ENCODE results near the gene SEMA4D.

Gene SEMA4D

GRCh38 chr9:89358376-89358916 lies 139.5 kb downstream of the SEMA4D start:
- Histone ChIP-seq H3K27me3 (no peaks in the 10 kb centered on the region), H3K27ac (peak overlapping the region; percentile 58), H3K4me1 (ENCODE audit: control insufficient read depth in 1 of 2, insufficient read depth in 1 of 2, low read depth in 1 of 2, low read length in 1 of 2) (peaks cover 0 to 4% of the 10 kb centered on the region in 2 experiments), H3K9me3 (no peaks in the 10 kb centered on the region), H3K36me3 (peaks cover 98% of the 10 kb centered on the region), H3K4me3 (ENCODE audit: low read depth in 1 of 2, low read length in 1 of 2) (no peak overlapping the region)
- TF ChIP-seq, protein P1, sequence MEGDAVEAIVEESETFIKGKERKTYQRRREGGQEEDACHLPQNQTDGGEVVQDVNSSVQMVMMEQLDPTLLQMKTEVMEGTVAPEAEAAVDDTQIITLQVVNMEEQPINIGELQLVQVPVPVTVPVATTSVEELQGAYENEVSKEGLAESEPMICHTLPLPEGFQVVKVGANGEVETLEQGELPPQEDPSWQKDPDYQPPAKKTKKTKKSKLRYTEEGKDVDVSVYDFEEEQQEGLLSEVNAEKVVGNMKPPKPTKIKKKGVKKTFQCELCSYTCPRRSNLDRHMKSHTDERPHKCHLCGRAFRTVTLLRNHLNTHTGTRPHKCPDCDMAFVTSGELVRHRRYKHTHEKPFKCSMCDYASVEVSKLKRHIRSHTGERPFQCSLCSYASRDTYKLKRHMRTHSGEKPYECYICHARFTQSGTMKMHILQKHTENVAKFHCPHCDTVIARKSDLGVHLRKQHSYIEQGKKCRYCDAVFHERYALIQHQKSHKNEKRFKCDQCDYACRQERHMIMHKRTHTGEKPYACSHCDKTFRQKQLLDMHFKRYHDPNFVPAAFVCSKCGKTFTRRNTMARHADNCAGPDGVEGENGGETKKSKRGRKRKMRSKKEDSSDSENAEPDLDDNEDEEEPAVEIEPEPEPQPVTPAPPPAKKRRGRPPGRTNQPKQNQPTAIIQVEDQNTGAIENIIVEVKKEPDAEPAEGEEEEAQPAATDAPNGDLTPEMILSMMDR (IDR thresholded peaks at IDR 0.05): no peak

GRCh38 chr9:89357331-89358197 lies 140.3 kb downstream of the SEMA4D start:
- TF ChIP-seq, protein P1 (IDR thresholded peaks at IDR 0.05): no peak
- peak overlapping the region; percentile 58 for H3K27ac ChIP-seq
- H3K27me3 ChIP-seq: no peaks in the 10 kb centered on the region
- H3K9me3 ChIP-seq: no peaks in the 10 kb centered on the region
- H3K4me1 ChIP-seq (ENCODE audit: control insufficient read depth in 1 of 2, insufficient read depth in 1 of 2, low read depth in 1 of 2, low read length in 1 of 2): peaks cover 8 to 13% of the 10 kb centered on the region in 2 experiments
- H3K36me3 ChIP-seq: peaks cover 96% of the 10 kb centered on the region
- no peak overlapping the region for H3K4me3 ChIP-seq (ENCODE audit: low read depth in 1 of 2, low read length in 1 of 2)

GRCh38 chr9:89356782-89357181 lies 141.1 kb downstream of the SEMA4D start:
- Histone ChIP-seq H3K4me3 (ENCODE audit: low read depth in 1 of 2, low read length in 1 of 2) (no peak overlapping the region), H3K27ac (no peak overlapping the region), H3K27me3 (no peaks in the 10 kb centered on the region), H3K4me1 (ENCODE audit: control insufficient read depth in 1 of 2, insufficient read depth in 1 of 2, low read depth in 1 of 2, low read length in 1 of 2) (peaks cover 16 to 21% of the 10 kb centered on the region in 2 experiments), H3K9me3 (no peaks in the 10 kb centered on the region), H3K36me3 (peaks cover 94% of the 10 kb centered on the region)
- TF ChIP-seq, protein P1 (IDR thresholded peaks at IDR 0.05): no peak

DNA sequence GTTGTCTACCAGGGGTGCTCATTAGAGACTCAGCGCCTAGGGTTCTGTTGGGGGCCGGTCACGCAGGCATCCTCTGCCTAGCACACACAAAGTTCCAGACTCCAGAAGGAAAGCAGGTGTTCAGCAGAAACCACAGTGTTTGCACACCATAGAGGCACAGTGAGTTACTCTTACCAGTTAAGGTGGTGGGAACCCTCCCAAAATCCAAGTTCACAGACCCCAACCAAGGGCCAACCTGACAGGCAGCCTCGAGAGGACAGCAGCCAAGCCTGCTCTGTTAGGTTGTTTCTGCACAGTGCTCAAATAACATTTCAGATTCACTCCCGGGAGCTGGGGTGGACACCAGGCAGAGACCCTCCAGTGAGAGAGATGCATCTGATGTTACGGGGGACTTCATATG lies 143.4 kb downstream of the SEMA4D start:
- Histone ChIP-seq H3K9me3 (no peaks in the 10 kb centered on the region), H3K4me3 (ENCODE audit: low read depth in 1 of 2, low read length in 1 of 2) (no peak overlapping the region), H3K27ac (no peak overlapping the region), H3K4me1 (ENCODE audit: control insufficient read depth in 1 of 2, insufficient read depth in 1 of 2, low read depth in 1 of 2, low read length in 1 of 2) (peaks cover 32 to 39% of the 10 kb centered on the region in 2 experiments), H3K36me3 (peaks cover 94% of the 10 kb centered on the region), H3K27me3 (no peaks in the 10 kb centered on the region)
- TF ChIP-seq, protein P1 (IDR thresholded peaks at IDR 0.05): no peak

DNA sequence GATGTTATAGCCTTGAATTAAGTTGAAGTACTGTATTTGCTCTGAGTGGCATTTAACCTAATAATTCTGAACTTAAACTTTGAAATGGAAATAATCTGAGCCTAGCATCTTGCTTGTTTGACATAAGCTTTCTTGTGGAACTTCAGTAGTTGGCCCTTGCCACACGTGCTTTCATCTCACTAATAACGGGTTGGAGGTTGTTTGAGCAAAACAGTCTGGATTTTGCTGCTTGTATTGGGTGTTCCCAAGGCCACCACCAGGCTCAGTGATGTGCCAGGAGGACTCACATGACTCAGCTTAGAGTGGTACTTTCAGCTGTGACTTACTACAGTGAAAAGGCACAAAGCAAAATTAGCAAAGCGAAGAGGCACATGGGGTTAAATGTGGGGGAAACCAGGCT lies 143.9 kb downstream of the SEMA4D start:
- TF ChIP-seq, protein P1 (IDR thresholded peaks at IDR 0.05): no peak
- Histone ChIP-seq H3K27ac (no peak overlapping the region), H3K4me3 (ENCODE audit: low read depth in 1 of 2, low read length in 1 of 2) (no peak overlapping the region), H3K36me3 (peaks cover 94% of the 10 kb centered on the region), H3K4me1 (ENCODE audit: control insufficient read depth in 1 of 2, insufficient read depth in 1 of 2, low read depth in 1 of 2, low read length in 1 of 2) (peaks cover 32 to 37% of the 10 kb centered on the region in 2 experiments), H3K9me3 (no peaks in the 10 kb centered on the region), H3K27me3 (no peaks in the 10 kb centered on the region)

All from neutrophil (primary cell).